Endothelial cell (in vitro differentiated cells): ENCODE data around the gene MRPS18A. TPM values are rescaled to one million over a fixed set of nuclear protein-coding genes. Genes with fewer than 3 reads are reported as not detected.
A peak's percentile ranks its signal among the peaks of the same experiment; 100 is the strongest.

Experiments
- DNase-seq: peaks from one replicate; pipeline ENCODE4 v3.0.0; 2021; ENCODE audit warnings: low spot score
- H3K27ac Mint-ChIP-seq: one replicate; pipeline ENCODE4 v1.8.0; 2021; ENCODE audit warnings: mixed read lengths, inconsistent platforms; ENCODE audit not compliant: unreplicated experiment
- H3K27me3 Mint-ChIP-seq: one replicate; pipeline ENCODE4 v1.8.0; 2021; ENCODE audit warnings: mild to moderate bottlenecking, moderate library complexity, mixed read lengths, inconsistent platforms; ENCODE audit not compliant: unreplicated experiment
- H3K36me3 Mint-ChIP-seq: one replicate; pipeline ENCODE4 v1.8.0; 2021; ENCODE audit warnings: mild to moderate bottlenecking, low read depth, mixed read lengths, inconsistent platforms; ENCODE audit not compliant: unreplicated experiment
- H3K4me1 Mint-ChIP-seq: one replicate; pipeline ENCODE4 v1.8.0; 2021; ENCODE audit warnings: mild to moderate bottlenecking, mixed read lengths, inconsistent platforms; ENCODE audit not compliant: unreplicated experiment
- H3K4me3 Mint-ChIP-seq: one replicate; pipeline ENCODE4 v1.8.0; 2021; ENCODE audit warnings: mild to moderate bottlenecking, mixed read lengths, inconsistent platforms; ENCODE audit not compliant: unreplicated experiment
- H3K9me3 Mint-ChIP-seq: one replicate; pipeline ENCODE4 v1.8.0; 2021; ENCODE audit warnings: mixed read lengths, inconsistent platforms; ENCODE audit not compliant: unreplicated experiment
- CTCF ChIP-seq: fragments of 200-600 bp; sonication (generic); IDR thresholded peaks from one replicate; pipeline ENCODE4 v1.5.0; 2021; ENCODE audit warnings: antibody characterized with exemption; ENCODE audit not compliant: unreplicated experiment
- total RNA-seq: library from RNA; stranded (reverse); fragmentation: NEBNext Ultra II Directional; extraction: Animal tissue kit (Norgen Biotek cat#: 25700); gene quantifications from one replicate; pipeline ENCODE4 v1.2.1, GENCODE V29; 2021; ENCODE audit not compliant: unreplicated experiment

The MRPS18A gene
- total RNA-seq, 1 donor from 2014 or later, result 45.5 TPM

DNA sequence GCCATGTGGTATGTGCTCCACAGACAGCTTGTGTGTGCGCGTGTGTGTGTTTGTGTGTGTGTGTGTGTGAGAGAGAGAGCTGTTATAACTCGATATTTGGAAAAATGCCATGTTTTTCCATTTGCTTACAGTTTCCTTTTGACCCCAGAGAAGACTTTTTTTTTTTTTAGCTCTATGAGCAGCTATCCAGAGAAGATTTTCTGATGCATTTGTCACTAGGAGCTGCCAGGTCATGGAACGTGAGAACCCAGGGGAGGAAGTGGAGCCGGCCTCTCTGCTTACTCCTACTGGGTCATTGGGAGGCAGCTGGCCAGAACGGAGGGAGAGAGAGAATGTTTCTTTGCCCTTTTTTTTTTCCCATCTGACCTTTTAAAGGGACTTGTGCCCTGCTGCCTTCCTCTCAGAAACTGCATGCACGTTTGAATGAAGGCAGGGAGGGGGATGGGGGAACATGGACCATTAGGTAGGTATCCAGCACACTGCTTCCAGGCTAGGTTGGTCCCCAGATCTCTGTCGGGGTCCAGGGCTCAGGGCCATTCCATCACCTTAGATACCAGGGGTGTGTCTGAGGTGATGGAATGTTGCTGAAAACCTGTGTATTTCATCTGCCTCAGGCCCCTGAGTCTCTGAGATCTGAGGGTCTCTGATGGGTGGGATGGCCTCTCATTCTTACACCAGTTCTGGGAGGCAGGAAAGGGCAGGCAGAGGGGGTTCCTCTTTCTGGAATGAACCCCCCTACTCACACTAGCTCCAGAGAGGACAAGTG, 11.2 kb upstream of the MRPS18A start:
- H3K9me3 Mint-ChIP-seq, result no peaks in the 10 kb centered on the region
- H3K4me3 Mint-ChIP-seq, result no peak overlapping the region
- peaks cover 2% of the 10 kb centered on the region for H3K27me3 Mint-ChIP-seq
- no peak for TF ChIP-seq CTCF
- H3K4me1 Mint-ChIP-seq, result peaks cover 24% of the 10 kb centered on the region
- no peak for DNase-seq
- H3K36me3 Mint-ChIP-seq, result no peaks in the 10 kb centered on the region
- peak overlapping the region; percentile 59 for H3K27ac Mint-ChIP-seq

- Mint-ChIP-seq H3K27me3 (peaks cover under 1% of the 10 kb centered on the region), H3K4me3 (no peak overlapping the region), H3K4me1 (peaks cover 20% of the 10 kb centered on the region), H3K9me3 (no peaks in the 10 kb centered on the region), H3K36me3 (no peaks in the 10 kb centered on the region), H3K27ac (no peak overlapping the region)
- TF ChIP-seq CTCF, result no peak
- no peak for DNase-seq
These were observed 9.8 kb upstream of the MRPS18A start for GRCh38 chr6:43697421-43697820.

- peaks cover 15% of the 10 kb centered on the region for H3K4me1 Mint-ChIP-seq
- no peak for DNase-seq
These were observed 8.3 kb upstream of the MRPS18A start for GRCh38 chr6:43695967-43696291.

DNA sequence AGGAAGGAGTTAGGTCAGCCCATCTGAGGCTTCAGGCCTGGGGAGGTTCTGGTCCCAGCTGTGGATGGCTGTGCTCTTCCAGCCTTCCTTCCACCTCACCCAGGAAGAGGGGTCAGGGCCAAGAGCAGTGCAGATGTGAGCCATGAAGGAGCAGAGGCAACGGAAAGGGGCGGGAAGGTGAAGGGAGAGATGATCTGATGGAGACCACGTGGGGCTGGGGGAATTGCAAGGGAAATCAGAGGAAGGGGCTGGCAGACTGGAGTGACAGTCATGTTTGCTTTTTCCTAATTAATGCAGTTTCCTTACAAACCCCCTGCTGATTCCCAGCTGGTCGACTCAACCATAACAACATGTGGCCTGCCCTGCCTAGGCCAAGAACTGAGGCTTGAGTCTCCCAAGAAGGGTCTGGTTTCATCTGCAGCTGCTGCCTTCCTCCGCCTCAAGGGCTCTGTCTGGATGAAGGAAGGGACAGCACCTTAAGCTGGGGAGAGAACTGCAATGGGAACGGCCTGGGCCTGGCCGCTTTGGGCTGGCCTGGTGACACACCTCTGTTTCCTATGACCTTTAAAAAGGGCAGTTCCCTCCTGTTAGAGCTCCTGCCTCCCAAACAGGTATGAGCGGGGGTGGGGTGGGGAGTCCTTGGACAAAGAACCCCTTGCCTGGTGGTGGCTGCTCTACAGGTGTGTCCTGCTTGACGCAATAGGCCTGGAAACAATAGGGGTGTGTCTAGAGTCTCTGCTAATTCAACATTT, 7.8 kb upstream of the MRPS18A start:
- no peak for TF ChIP-seq CTCF
- Mint-ChIP-seq H3K4me3 (no peak overlapping the region), H3K27me3 (no peaks in the 10 kb centered on the region), H3K4me1 (peaks cover 15% of the 10 kb centered on the region), H3K36me3 (no peaks in the 10 kb centered on the region), H3K9me3 (no peaks in the 10 kb centered on the region), H3K27ac (no peak overlapping the region)
- no peak for DNase-seq

More at GRCh38 chr6:43695967-43696291, 8.3 kb upstream of the MRPS18A start:
- Mint-ChIP-seq H3K27me3 (no peaks in the 10 kb centered on the region), H3K4me3 (no peak overlapping the region), H3K27ac (no peak overlapping the region), H3K9me3 (no peaks in the 10 kb centered on the region), H3K36me3 (no peaks in the 10 kb centered on the region)
- TF ChIP-seq CTCF, result no peak

DNA sequence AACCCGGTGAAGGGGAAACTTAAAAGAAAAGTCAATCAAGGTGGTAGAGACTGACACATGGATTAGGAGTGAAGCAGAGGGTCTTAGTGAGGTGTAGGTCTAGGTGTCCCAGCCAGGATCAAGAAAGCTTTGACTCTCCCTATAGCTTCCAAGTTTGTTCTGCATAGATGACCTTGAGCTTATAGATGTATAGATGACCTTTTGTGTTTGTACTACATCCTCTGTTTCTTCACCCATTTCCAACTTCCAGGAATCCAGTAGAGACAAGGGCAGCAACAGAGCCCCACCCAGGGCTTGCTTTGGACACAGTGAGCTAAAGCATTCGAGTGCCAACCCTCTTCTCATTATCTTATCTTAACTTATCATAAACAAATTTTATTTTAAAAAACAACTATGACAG, 1.8 kb upstream of the MRPS18A start:
- no peak for TF ChIP-seq CTCF
- H3K36me3 Mint-ChIP-seq, result no peaks in the 10 kb centered on the region
- H3K9me3 Mint-ChIP-seq, result no peaks in the 10 kb centered on the region
- peaks cover 16% of the 10 kb centered on the region for H3K4me1 Mint-ChIP-seq
- peaks cover 3% of the 10 kb centered on the region for H3K27me3 Mint-ChIP-seq
- no peak overlapping the region for H3K4me3 Mint-ChIP-seq
- DNase-seq, result no peak
- H3K27ac Mint-ChIP-seq, result no peak overlapping the region
